Measurements from ENCODE around the gene RALGPS1. TPM values are rescaled to one million over a fixed set of nuclear protein-coding genes. Genes with fewer than 3 reads are reported as not detected.

The RALGPS1 gene
- total RNA-seq, 1 experiment from 2014 or later: 18.6 TPM

- Histone ChIP-seq H3K27me3 (ENCODE audit: insufficient read depth, low read length) (no peaks in the 10 kb centered on the region), H3K56ac (ENCODE audit: insufficient read length, low read depth, low read length) (no peak overlapping the region), H3K27ac (ENCODE audit: insufficient read length, low read depth, low read length) (no peak overlapping the region), H2BK120ac (ENCODE audit: low read depth, low read length, poor library complexity, severe bottlenecking) (no peak overlapping the region), H3K79me1 (ENCODE audit: insufficient read depth, low read depth, low read length, poor library complexity, severe bottlenecking) (no peaks in the 10 kb centered on the region), H2BK20ac (ENCODE audit: low read depth, low read length, poor library complexity, severe bottlenecking) (no peak overlapping the region), H3K9ac (ENCODE audit: extremely low read depth, insufficient read length, low read length) (no peak overlapping the region), H3K4ac (ENCODE audit: low read depth, low read length) (no peak overlapping the region), H3K9me3 (ENCODE audit: control insufficient read depth, low read depth, low read length) (no peaks in the 10 kb centered on the region), H4K91ac (ENCODE audit: insufficient read length, low read depth, low read length) (no peak overlapping the region), H3K14ac (ENCODE audit: insufficient read depth, low read length) (no peak overlapping the region), H3K4me2 (ENCODE audit: insufficient read depth, insufficient read length, low read length) (no peak overlapping the region), H2BK5ac (ENCODE audit: insufficient read length, low read length) (no peak overlapping the region), H2AK5ac (ENCODE audit: insufficient read length, low read length) (no peak overlapping the region), H3K79me2 (ENCODE audit: insufficient read depth, low read length) (no peaks in the 10 kb centered on the region), H3K23me2 (ENCODE audit: insufficient read length, low read depth, low read length, poor library complexity, severe bottlenecking) (no peaks in the 10 kb centered on the region), H2BK12ac (ENCODE audit: insufficient read length, low read depth, low read length) (no peak overlapping the region), H3K18ac (ENCODE audit: insufficient read length, low read depth, low read length) (no peak overlapping the region), H4K20me1 (ENCODE audit: control insufficient read depth, insufficient read depth, insufficient read length) (no peaks in the 10 kb centered on the region), H4K5ac (ENCODE audit: insufficient read length, low read depth, low read length) (no peak overlapping the region), H4K8ac (replicated peaks; ENCODE audit: insufficient read length, low read depth, low read length) (no peak overlapping the region), H3K4me1 (ENCODE audit: insufficient read depth, low read length) (peaks cover 2% of the 10 kb centered on the region; the same call in 1 of the 2 replicates), H2BK15ac (ENCODE audit: low read depth, low read length) (no peak overlapping the region), H2AFZ (ENCODE audit: low read length) (no peak overlapping the region), H3T11ph (ENCODE audit: low read length) (no peak overlapping the region), H3K23ac (ENCODE audit: insufficient read length, low read depth, low read length) (no peak overlapping the region)
- H3K36me3 Mint-ChIP-seq (ENCODE audit: insufficient read depth in 1 of 3, low read depth in 3 of 3): no peaks in the 10 kb centered on the region
- WGBS (ENCODE audit: extremely low coverage, insufficient read length, low lambda C conversion rate): no CpG with 5 or more reads among the region's 3 CpGs
- H3K9me3 Mint-ChIP-seq: no peaks in the 10 kb centered on the region; a peak in 2 of 5 replicates
- peaks cover 31 to 37% of the 10 kb centered on the region in 2 experiments for H3K4me1 Mint-ChIP-seq
- no peak overlapping the region for H3K27ac Mint-ChIP-seq
- DNase-seq: no peak
- no peaks in the 10 kb centered on the region; the same call in 1 of the 2 replicates for H3K27me3 Mint-ChIP-seq (ENCODE audit: low read depth)
- H3K4me3 Mint-ChIP-seq: no peak overlapping the region
- TF ChIP-seq CTCF (conservative IDR thresholded peaks at IDR 0.05): no peak
These were observed 215.1 kb downstream of the RALGPS1 start for GRCh38 chr9:127129718-127130085.

Measured in H9 (cell line).